Dermis microvascular lymphatic vessel endothelial cell (primary cell): Measurements from ENCODE around the gene PAF1. TPM values are rescaled to one million over a fixed set of nuclear protein-coding genes. Genes with fewer than 3 reads are reported as not detected.

Experiments used
- DNase-seq, 2 donors: peaks; one replicate each; pipeline versions ENCODE4 v3.0.0 to v3.0.0-alpha.2; 2010; ENCODE audit warnings: low read depth in 2 of 2
- total RNA-seq: library from RNA; depleted of rRNA; stranded (reverse); fragments of >200 nt; gene quantifications from 2 replicates; pipeline ENCODE4 v1.2.1, GENCODE V29; 2014

PAF1 gene
- 23.4 and 24.9 TPM in 2 replicates for total RNA-seq

DNA sequence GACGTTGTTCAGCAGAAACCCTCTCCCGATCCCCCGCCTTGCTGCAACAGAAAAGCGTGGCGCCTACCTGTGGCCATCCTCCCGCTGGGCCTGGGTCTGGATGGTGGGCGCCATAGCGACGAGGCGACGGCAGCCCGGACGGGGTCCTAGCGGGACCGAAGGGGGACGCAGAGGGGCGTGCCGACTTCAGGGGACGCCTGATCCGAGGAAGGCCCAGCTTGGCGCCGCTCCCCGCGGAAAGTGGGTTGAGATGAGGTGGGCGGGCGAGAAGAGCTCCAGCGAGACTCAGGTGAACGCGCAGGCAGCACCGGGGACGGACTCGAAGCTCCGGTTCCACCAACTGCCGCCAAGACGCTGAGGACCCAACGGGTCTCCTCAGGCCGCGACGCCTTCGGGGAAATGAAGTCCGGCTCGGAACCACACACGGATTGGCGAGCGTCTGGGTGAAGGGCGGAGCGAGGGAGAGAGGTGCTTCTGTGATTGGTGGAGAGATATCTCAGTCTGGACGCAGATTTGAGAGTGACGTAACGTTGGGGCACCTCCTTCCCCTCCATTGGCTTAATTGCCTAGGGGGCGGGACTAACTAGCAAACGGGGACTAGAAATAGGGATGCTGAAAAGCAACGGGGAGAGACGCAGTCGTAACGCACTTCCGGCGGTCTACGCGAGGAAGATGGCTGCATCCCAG is at the start of gene PAF1, which contains the start of gene MED29:
Gene PAF1, minus strand, starts transcription at position 356 of the 687 bp plus-strand sequence. Its CDS starts 242 bp downstream, at position 114.
Gene MED29, plus strand, starts transcription at position 628 of the 687 bp plus-strand sequence. Its CDS starts 45 bp downstream, at position 673.
- peak; percentile 99 to 100 for DNase-seq

DNA sequence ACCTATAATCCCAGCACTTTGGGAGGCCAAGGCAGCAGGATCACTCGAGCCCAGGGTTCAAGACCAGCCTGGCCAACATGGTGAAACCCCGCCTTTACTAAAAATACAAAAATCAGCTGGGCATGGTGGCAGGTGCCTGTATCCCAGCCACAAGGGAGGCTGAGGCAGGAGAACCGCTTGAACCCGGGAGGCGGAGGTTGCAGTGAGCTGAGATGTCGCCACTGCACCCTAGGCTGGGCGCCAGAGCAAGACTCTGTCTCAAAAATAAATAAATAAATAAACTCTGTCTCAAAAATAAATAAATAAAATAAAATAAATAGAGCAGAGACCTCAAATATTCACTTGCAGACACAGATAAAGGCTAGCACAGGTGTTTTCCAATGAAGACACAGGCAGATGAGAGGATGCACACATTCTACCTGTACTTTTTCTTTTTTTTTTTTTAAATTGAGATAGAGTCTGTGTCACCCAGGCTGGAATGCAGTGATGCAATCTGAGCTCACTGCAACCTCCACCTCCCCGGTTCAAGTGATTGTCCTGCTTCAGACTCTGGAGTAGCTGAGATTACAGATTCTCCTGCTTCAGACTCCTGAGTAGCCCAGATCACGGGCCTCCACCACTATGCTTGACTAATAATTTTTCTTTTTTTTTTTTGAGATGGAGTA is 47.5 kb upstream of the PAF1 start:
- DNase-seq, result no peak

DNA sequence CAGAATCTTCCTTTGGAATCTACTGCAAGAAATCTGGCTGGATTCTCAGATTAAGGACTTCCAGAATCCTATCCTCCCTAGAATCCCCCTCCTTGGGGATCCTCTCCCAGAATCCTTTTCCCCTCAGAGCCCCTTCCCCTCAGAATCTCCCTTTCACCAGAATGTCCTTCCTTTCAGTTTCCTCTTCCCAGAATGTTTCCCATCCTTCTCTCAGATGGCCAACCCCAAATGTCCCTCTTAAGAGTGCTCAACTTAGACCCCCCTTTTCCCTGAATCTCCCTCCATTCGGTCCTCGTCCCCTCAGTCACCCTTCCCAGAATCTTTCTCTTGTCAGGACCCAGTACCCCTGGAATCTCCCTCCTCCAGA is 45.4 kb upstream of the PAF1 start:
- DNase-seq, result no peak

DNA sequence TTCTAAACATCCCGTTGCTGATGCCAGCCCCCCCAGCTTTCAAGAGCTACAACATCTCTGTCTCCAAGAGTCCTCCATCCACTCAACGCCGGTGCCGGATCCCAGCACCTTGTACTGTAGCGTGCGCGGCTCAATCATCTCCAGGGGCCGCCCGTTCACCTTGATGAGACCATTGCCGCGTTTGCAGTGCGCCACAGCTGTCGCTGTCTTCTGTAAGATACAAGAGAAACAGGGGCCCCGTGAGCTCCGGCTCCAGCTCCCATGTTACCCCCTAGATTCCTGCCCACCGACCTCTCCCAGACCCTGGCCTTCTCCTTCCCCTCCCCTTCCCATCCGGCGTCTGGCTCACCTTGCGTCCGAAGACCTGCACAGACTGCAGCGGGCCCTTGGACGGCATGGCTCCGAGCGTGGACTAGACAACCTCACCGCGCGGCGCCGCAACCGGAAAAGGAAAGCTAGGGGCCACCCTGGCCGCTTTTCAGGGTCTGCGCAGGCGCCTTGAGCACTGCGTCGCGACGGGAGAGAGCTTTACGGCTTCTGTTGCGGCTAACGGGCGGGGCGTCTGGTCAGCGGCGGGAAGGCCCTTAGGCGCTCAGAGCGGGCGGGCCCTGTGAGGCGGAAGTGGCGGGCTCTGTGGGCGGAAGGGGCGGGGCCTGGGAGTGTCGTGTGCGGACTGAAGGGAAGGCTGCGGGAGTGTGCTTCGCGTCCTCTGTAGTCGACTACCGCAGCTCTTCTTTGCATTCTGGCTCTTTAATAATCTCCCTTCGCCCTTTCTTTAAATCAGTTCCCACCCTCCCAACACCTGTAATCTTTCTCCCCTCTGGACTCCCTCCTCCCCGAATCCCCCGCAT is 44.8 kb upstream of the PAF1 start, which contains the start of gene RPS16:
Gene RPS16, minus strand, starts transcription at position 451 of the 851 bp plus-strand sequence. Its CDS starts 54 bp downstream, at position 397.
- peak; percentile 95 to 98 for DNase-seq

DNA sequence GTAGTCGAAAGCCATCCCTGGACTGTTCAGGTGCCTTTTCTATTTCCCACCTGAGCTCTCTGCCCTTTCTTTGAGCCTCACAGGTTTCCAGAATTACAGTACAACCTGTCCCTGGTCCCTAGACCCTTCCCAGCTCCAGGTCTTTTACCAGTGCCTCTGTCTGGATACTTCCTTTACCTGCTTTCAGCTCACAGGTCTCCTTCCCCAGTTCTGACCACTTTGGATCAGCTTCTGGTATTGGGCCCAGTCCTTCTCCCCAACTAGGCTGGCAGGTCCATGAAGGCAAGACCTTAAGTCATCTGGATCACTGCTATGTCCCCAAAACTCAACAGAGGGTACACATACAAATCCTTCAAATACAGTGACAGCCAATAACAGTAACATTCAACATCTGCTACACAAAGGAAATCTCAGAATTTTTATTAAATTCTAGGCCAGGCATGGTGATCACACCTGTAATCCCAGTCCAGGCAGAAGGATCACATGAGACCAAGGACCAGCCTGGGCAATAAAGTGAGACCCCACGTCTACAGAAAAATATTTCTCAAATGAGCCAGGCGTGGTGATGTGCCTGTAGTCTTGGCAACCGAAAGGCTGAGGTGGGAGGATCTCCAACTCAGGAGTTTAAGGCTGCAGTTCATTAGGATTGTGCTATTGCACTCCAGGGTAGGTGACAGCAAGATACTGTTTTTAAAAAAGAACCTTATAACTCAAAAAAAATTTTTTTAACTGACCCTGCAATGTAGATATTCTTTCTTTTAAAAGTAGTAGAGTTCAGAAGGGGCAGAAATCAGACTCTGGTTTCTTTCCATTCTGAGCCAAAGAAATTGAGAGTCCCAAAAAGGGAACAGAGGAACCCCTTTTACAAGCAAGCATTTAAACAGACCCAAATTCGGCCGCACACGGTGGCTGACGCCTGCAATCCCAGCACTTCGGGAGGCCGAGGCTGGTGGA is 43.5 kb upstream of the PAF1 start:
- DNase-seq, result no peak

DNA sequence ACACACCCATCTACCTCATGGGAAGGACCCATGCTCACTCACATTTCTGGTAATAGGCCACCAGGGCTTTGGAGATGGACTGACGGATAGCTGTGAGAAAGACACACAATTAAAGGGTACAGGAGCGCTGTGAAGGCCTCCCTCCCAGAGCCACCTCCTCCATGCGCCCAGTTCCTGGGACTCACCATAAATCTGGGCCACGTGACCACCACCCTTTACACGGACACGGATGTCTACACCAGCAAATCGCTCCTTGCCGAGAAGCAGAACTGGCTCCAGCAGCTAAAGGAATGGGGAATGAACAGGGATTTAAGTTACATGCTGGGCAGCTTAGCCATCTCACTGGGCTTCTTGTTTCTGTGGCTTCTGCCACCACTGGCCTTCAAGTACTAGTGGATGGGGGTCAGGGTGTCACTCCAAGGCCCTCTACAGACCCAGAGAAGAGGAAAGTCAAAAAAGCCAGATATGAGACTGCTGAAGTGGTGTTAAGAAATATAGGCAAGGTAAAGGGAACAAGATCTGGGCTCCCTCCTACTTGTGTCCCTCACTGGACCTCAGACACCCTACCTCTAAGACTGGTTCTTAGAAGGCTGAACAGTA is 42.7 kb upstream of the PAF1 start:
- DNase-seq, result no peak

GRCh38 chr19:39432677-39433025 is 41.7 kb upstream of the PAF1 start:
- no peak for DNase-seq

GRCh38 chr19:39430675-39431593 is 40.0 kb upstream of the PAF1 start:
- DNase-seq, result peak; percentile 99 to 100

- peak in 1 of 2 donors; percentile 76 for DNase-seq
These were observed 37.6 kb upstream of the PAF1 start for GRCh38 chr19:39428283-39429112.

GRCh38 chr19:39427707-39428106 is 36.8 kb upstream of the PAF1 start:
- DNase-seq, result no peak

DNA sequence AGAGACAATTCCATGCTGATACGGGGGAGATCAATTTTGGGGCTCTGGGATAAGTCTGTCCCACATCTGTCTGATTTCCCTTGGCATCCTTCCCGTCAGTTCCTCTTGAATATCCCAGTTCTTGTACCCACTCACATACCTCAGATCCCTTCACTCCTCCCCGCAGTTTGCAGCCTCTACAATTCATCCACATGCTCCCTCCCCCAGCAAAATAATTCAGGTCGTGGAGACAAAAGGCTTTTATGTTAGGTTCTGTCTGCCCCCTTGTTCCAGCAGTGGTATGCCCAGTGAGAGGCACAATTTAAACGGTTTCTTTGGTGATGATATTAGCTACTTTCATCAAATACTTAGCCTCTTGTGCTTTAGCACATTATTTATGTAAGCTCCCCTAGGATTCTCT is 35.3 kb upstream of the PAF1 start:
- no peak for DNase-seq

DNA sequence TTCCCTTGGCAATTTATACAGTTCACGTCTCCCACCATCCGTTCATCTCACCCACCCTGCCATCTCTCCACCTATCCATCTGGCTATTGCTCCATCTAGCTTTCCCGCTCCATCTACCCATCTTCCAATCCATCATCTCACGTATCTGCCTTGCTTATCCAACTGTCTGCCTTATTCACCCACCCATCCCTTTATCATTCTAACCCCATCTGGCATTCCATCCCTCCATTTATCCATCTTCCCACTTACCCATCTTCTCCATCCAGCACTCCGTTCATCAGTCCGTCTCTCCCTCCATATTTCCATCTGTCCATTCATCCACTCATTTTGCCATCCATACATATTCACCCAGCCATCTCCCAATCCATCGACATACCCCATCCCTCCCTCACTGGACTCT is 34.8 kb upstream of the PAF1 start:
- no peak for DNase-seq

DNA sequence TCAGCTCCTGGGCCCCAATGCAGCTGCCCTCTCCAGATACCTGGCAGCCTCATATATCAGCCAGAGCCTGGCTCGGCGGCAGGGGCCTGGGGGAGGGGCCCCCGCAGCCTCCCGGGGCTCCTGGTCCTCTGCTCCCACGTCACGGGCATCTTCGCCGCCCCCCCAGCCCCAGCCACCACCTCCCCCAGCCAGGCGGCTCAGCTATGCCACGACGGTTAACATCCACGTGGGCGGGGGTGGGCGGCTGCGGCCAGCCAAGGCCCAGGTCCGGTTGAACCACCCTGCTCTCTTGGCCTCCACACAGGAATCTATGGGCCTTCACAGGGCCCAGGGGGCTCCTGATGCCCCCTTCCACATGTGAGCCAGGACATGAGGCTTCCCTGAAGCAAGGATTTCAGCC is 34.0 kb upstream of the PAF1 start:
- DNase-seq, result no peak

- DNase-seq, result no peak
These were observed 32.6 kb upstream of the PAF1 start for GRCh38 chr19:39423258-39424086.

- no peak for DNase-seq
These were observed 31.1 kb upstream of the PAF1 start for GRCh38 chr19:39422020-39422419.

GRCh38 chr19:39420769-39421168 is 29.9 kb upstream of the PAF1 start:
- no peak for DNase-seq

DNA sequence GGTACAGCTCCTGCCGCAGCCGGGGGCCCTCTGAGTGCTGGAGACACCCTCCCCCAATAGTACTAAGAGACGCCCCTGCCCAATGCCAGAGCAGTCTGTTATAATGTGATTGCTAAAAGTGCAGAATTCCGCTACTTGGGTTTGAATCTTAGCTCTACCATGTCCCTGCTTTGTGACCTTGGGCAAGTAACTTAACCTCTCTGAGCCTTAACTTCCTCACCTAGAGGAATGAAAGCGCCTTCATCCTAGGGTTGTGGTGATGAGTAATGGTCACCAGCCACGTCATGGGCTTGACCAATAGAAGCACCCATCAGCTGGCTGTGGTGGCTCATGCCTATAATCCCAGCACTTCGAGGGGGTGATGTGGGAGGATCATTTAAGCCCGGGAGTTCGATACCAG is 28.1 kb upstream of the PAF1 start:
- no peak for DNase-seq
